A549 (cell line): ENCODE results near the gene COL17A1. TPM values are rescaled to one million over a fixed set of nuclear protein-coding genes. Genes with fewer than 3 reads are reported as not detected.
A peak's percentile ranks its signal among the peaks of the same experiment; 100 is the strongest.

ENCODE experiments used
- ATAC-seq, 2 experiments: fragments of 200-7000 bp in 1 of 2; fragments of >200 bp in 1 of 2; cut with Nextera tagmentation in 1 of 2; cut with Tn5 transposase in 1 of 2; 3 replicates each; pipeline versions ENCODE4 v1.8.0 to v1.9.1; 2018 to 2020; ENCODE audit warnings: mild to moderate bottlenecking in 1 of 2, moderate library complexity in 1 of 2
- CTCF ChIA-PET: fragments of 300-600 bp; sonication (Branson Sonifier 250); formaldehyde crosslinking; extraction: SDS; loops from one replicate; lab custom pipeline; 2021; ENCODE audit warnings: antibody characterized with exemption, inconsistent platforms; lab: Yijun Ruan, JAX
- POLR2A ChIA-PET: fragments of 350-600 bp; formaldehyde crosslinking; extraction: SDS; loops from one replicate; lab custom pipeline; 2021; ENCODE audit warnings: antibody characterized with exemption, inconsistent platforms; lab: Yijun Ruan, JAX
- DNase-seq, 2 experiments: peaks; one replicate each; pipeline versions ENCODE4 v3.0.0 to v3.0.0-alpha.2; 2011 to 2016; ENCODE audit warnings: low read depth in 1 of 2, low spot score in 1 of 2
- FAIRE-seq: peaks from 2 replicates; lab custom pipeline; 2011; peaks lifted over from hg19 to GRCh38; lab: Jason Lieb, UNC
- H3K27ac ChIP-seq, 2 experiments: fragments of >200 bp; sonication (Bioruptor Twin); formaldehyde crosslinking; 3 replicates each; pipeline ENCODE4 v1.5.1; 2016 to 2017
- H3K4me1 ChIP-seq: fragments of >200 bp; sonication (Bioruptor Twin); formaldehyde crosslinking; 3 replicates; pipeline ENCODE4 v1.6.1; 2016
- H3K4me2 ChIP-seq: fragments of >200 bp; sonication (Bioruptor Twin); formaldehyde crosslinking; 3 replicates; pipeline ENCODE4 v1.6.1; 2016
- H3K4me3 ChIP-seq: fragments of >200 bp; sonication (Bioruptor Twin); formaldehyde crosslinking; 3 replicates; pipeline ENCODE4 v1.5.1; 2016
- H3K9me3 ChIP-seq: fragments of >200 bp; sonication (Bioruptor Twin); formaldehyde crosslinking; 3 replicates; pipeline ENCODE4 v1.6.1; 2016
- CBX2 ChIP-seq: fragments of 200-600 bp; sonication (generic); IDR thresholded peaks from 2 replicates; pipeline ENCODE4 v1.6.1; 2016; ENCODE audit warnings: low read depth, mild to moderate bottlenecking, borderline replicate concordance
- CHD4 ChIP-seq: fragments of 200-600 bp; sonication (generic); IDR thresholded peaks from 2 replicates; pipeline ENCODE4 v1.6.1; 2016; ENCODE audit warnings: antibody characterized with exemption, mild to moderate bottlenecking, borderline replicate concordance
- EP300 ChIP-seq, 2 experiments: fragments of >200 bp; sonication (Bioruptor Twin); formaldehyde crosslinking; IDR thresholded peaks; 2 replicates in 1 of 2; 3 replicates in 1 of 2; pipeline ENCODE4 v1.6.1; 2016 to 2017
- FOSL2 ChIP-seq, 2 experiments: fragments of 450-650 bp in 1 of 2; fragments of >200 bp in 1 of 2; sonication (Bioruptor Twin) in 1 of 2; formaldehyde crosslinking; IDR thresholded peaks; 2 replicates each; pipeline versions ENCODE4 v1.5.0 to v1.6.1; 2016 to 2020; ENCODE audit warnings: mild to moderate bottlenecking in 1 of 2, moderate library complexity in 1 of 2
- HDAC2 ChIP-seq: fragments of 200-600 bp; sonication (generic); IDR thresholded peaks from 2 replicates; pipeline ENCODE4 v1.6.1; 2016
- HOXB13 ChIP-seq: fragments of 250-450 bp; sonication (Bioruptor Pico); IDR thresholded peaks from 2 replicates; pipeline ENCODE4 v1.5.0; 2020; ENCODE audit warnings: low read depth, mild to moderate bottlenecking, moderate library complexity
- HOXB5 ChIP-seq: fragments of 250-450 bp; sonication (Bioruptor Pico); IDR thresholded peaks from 2 replicates; pipeline ENCODE4 v1.5.0; 2020; ENCODE audit warnings: mild to moderate bottlenecking, moderate library complexity
- JUN ChIP-seq, 2 experiments: fragments of >200 bp; sonication (Bioruptor Twin); formaldehyde crosslinking; IDR thresholded peaks; 2 replicates in 1 of 2; 3 replicates in 1 of 2; pipeline ENCODE4 v1.6.1; 2016 to 2017
- KDM1A ChIP-seq: fragments of 200-600 bp; sonication (generic); IDR thresholded peaks from 2 replicates; pipeline ENCODE4 v1.6.1; 2016; ENCODE audit warnings: low read depth, mild to moderate bottlenecking
- KDM5A ChIP-seq: fragments of 200-600 bp; sonication (generic); IDR thresholded peaks from 2 replicates; pipeline ENCODE4 v1.6.1; 2016; ENCODE audit warnings: antibody characterized with exemption, mild to moderate bottlenecking
- MAFK ChIP-seq: fragments of 450-650 bp; IDR thresholded peaks from 2 replicates; pipeline ENCODE4 v1.6.1; 2014; ENCODE audit not compliant: partially characterized antibody
- MYC ChIP-seq: IDR thresholded peaks from 2 replicates; pipeline ENCODE4 v1.6.1; 2012; ENCODE audit warnings: mild to moderate bottlenecking, inconsistent platforms, low read length, improper control_type of control experiment, borderline replicate concordance
- NFE2L2 ChIP-seq: fragments of 150-350 bp; conservative IDR thresholded peaks from 2 replicates; pipeline ENCODE4 v1.6.1; 2014; ENCODE audit warnings: low read length
- NR3C1 ChIP-seq: fragments of >200 bp; sonication (Bioruptor Twin); formaldehyde crosslinking; IDR thresholded peaks from 3 replicates; pipeline ENCODE4 v1.6.1; 2017
- RCOR1 ChIP-seq: fragments of 150-350 bp; IDR thresholded peaks from 2 replicates; pipeline ENCODE4 v1.6.1; 2014; ENCODE audit warnings: antibody characterized with exemption, low read length, low read depth
- RFX5 ChIP-seq: fragments of 450-650 bp; IDR thresholded peaks from 2 replicates; pipeline ENCODE4 v1.7.1; 2014; ENCODE audit warnings: antibody characterized with exemption, mild to moderate bottlenecking, moderate library complexity
- RNF2 ChIP-seq: fragments of 200-600 bp; sonication (generic); IDR thresholded peaks from 2 replicates; pipeline ENCODE4 v1.6.1; 2016; ENCODE audit warnings: low read depth, mild to moderate bottlenecking, antibody characterized with exemption, moderate library complexity, borderline replicate concordance
- SMC3 ChIP-seq: fragments of >200 bp; sonication (Bioruptor Twin); formaldehyde crosslinking; IDR thresholded peaks from 3 replicates; pipeline ENCODE4 v1.6.1; 2018; ENCODE audit warnings: inconsistent platforms
- WGBS: methylation state at CpG from one replicate; pipeline ENCODE4 v1.1.6; 2017; ENCODE audit errors: missing lambda C conversion rate; 5-methylcytosine and 5-hydroxymethylcytosine counted together
- polyA plus RNA-seq, 4 experiments: library from polyadenylated mRNA; depleted of rRNA in 3 of 4; stranded (reverse); fragments of >200 nt; fragmentation: RNase III in 1 of 4; extraction: RNeasy Plus Mini Kit Qiagen cat#74134 plus additional on column Dnase treatment in 1 of 4; gene quantifications; 2 replicates in 3 of 4; 3 replicates in 1 of 4; pipeline ENCODE4 v1.2.3, GENCODE V29; 2011 to 2017
- TF ChIP-seq, protein P1 (sequence below): IDR thresholded peaks from 2 replicates; pipeline ENCODE4 v1.6.1; 2012
- TF ChIP-seq, protein P2 (sequence below): IDR thresholded peaks from 2 replicates; pipeline ENCODE4 v1.6.1; 2012; ENCODE audit warnings: low read depth, borderline replicate concordance
- TF ChIP-seq, protein P3 (sequence below): fragments of >200 bp; sonication (Bioruptor Twin); formaldehyde crosslinking; IDR thresholded peaks from 3 replicates; pipeline ENCODE4 v1.6.1; 2016
- TF ChIP-seq, protein P4 (sequence below): fragments of >200 bp; sonication (Bioruptor Twin); formaldehyde crosslinking; IDR thresholded peaks from 3 replicates; pipeline ENCODE4 v1.5.1; 2016
- TF ChIP-seq, protein P5 (sequence below): fragments of 250-450 bp; sonication (Bioruptor Pico); IDR thresholded peaks from 2 replicates; pipeline ENCODE4 v1.5.0; 2021; ENCODE audit warnings: mild to moderate bottlenecking, moderate library complexity, borderline replicate concordance
- TF ChIP-seq, protein P6 (sequence below): fragments of >200 bp; sonication (Bioruptor Twin); formaldehyde crosslinking; IDR thresholded peaks from 2 replicates; pipeline ENCODE4 v1.6.1; 2016

The COL17A1 gene
- polyA plus RNA-seq, 2 of the 4 experiments (the other 2 are of a cell fraction): 1.3 to 1.6 TPM

DNA sequence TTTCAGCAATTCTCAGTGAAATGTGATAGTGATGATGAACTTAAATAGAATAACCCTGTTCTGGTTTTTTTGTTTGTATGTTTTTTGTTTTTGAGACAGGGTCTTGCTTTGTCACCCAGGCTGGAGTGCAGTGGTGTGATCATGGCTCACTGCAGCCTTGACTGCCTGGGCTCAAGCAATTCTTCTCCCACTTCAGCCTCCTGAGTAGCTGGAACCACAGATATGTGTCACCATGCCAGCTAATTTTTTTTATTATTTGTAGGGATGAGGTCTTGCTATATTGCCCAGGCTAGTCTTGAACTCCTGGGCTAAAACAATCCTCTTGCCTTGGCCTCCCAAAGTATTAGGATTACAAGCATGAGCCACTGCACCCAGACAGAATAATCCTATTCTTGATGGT, 14.3 kb upstream of the COL17A1 start:
- Histone ChIP-seq H3K4me1 (peaks cover 4% of the 10 kb centered on the region; the same call in 2 of the 3 replicates), H3K9me3 (peaks cover 10% of the 10 kb centered on the region; the same call in 2 of the 3 replicates), H3K4me2 (no peak overlapping the region), H3K4me3 (no peak overlapping the region), H3K27ac (no peak overlapping the region)
- POLR2A ChIA-PET: no interaction called here
- ATAC-seq (no peak), DNase-seq (no peak), FAIRE-seq (no peak)
- CTCF ChIA-PET: interaction anchor here (0.7 to 1.7 kb wide), 6 partner anchors 8 to 54 kb away, joined by 3 to 5 read pairs (median 4); partner anchors contain the start of gene SFR1
- TF ChIP-seq, protein P1, sequence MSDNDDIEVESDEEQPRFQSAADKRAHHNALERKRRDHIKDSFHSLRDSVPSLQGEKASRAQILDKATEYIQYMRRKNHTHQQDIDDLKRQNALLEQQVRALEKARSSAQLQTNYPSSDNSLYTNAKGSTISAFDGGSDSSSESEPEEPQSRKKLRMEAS: no peak
- TF ChIP-seq NR3C1 (no peak), MAFK (no peak), SMC3 (no peak), HDAC2 (no peak), MYC (no peak), RCOR1 (no peak), RNF2 (no peak), EP300 (IDR thresholded peaks at IDR 0.05) (no peak), FOSL2 (IDR thresholded peaks at IDR 0.05) (no peak), FOSL2 (CRISPR knock-in tag; IDR thresholded peaks at IDR 0.05) (no peak)
- TF ChIP-seq, protein P2, sequence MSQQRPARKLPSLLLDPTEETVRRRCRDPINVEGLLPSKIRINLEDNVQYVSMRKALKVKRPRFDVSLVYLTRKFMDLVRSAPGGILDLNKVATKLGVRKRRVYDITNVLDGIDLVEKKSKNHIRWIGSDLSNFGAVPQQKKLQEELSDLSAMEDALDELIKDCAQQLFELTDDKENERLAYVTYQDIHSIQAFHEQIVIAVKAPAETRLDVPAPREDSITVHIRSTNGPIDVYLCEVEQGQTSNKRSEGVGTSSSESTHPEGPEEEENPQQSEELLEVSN: no peak
- TF ChIP-seq, protein P3, sequence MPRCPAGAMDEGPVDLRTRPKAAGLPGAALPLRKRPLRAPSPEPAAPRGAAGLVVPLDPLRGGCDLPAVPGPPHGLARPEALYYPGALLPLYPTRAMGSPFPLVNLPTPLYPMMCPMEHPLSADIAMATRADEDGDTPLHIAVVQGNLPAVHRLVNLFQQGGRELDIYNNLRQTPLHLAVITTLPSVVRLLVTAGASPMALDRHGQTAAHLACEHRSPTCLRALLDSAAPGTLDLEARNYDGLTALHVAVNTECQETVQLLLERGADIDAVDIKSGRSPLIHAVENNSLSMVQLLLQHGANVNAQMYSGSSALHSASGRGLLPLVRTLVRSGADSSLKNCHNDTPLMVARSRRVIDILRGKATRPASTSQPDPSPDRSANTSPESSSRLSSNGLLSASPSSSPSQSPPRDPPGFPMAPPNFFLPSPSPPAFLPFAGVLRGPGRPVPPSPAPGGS: no peak

DNA sequence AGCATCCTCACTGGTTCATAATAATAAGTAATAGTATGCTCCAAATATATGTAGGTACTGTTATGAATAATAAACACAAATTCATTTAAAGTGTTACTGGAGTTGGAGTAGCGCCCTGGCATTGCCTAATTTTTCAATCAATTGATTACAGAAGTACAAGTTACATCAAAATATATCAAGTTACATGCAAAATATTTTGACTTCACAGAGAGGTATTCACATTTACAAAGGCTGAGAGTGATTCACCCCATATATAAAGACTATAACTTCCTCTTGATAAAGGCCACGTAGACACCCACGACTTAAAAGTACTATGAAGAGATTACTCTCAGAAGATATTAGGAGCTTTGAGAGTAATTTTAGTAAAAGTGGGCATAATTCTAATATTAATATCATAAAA, 13.6 kb upstream of the COL17A1 start:
- FAIRE-seq: peak; percentile 32
- H3K4me3 ChIP-seq: no peak overlapping the region
- no peak for ATAC-seq
- DNase-seq: no peak
- H3K27ac ChIP-seq: no peak overlapping the region
- CTCF ChIA-PET: interaction anchor here (0.7 to 1.7 kb wide), 4 partner anchors 8 to 44 kb away, joined by 3 to 5 read pairs (median 4); partner anchors contain the start of gene SFR1
- H3K4me1 ChIP-seq: no peaks in the 10 kb centered on the region; the same call in 2 of the 3 replicates
- 79% methylated on average over 3 of the region's 3 CpGs for WGBS
- POLR2A ChIA-PET: no interaction called here
- H3K4me2 ChIP-seq: no peak overlapping the region
- TF ChIP-seq, protein P4, sequence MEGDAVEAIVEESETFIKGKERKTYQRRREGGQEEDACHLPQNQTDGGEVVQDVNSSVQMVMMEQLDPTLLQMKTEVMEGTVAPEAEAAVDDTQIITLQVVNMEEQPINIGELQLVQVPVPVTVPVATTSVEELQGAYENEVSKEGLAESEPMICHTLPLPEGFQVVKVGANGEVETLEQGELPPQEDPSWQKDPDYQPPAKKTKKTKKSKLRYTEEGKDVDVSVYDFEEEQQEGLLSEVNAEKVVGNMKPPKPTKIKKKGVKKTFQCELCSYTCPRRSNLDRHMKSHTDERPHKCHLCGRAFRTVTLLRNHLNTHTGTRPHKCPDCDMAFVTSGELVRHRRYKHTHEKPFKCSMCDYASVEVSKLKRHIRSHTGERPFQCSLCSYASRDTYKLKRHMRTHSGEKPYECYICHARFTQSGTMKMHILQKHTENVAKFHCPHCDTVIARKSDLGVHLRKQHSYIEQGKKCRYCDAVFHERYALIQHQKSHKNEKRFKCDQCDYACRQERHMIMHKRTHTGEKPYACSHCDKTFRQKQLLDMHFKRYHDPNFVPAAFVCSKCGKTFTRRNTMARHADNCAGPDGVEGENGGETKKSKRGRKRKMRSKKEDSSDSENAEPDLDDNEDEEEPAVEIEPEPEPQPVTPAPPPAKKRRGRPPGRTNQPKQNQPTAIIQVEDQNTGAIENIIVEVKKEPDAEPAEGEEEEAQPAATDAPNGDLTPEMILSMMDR: no peak
- no peak for TF ChIP-seq JUN (IDR thresholded peaks at IDR 0.05)
- TF ChIP-seq, protein P3: no peak
- TF ChIP-seq KDM1A: no peak
- no peak for TF ChIP-seq HOXB5 (CRISPR knock-in tag)
- no peak for TF ChIP-seq KDM5A
- TF ChIP-seq, protein P5, sequence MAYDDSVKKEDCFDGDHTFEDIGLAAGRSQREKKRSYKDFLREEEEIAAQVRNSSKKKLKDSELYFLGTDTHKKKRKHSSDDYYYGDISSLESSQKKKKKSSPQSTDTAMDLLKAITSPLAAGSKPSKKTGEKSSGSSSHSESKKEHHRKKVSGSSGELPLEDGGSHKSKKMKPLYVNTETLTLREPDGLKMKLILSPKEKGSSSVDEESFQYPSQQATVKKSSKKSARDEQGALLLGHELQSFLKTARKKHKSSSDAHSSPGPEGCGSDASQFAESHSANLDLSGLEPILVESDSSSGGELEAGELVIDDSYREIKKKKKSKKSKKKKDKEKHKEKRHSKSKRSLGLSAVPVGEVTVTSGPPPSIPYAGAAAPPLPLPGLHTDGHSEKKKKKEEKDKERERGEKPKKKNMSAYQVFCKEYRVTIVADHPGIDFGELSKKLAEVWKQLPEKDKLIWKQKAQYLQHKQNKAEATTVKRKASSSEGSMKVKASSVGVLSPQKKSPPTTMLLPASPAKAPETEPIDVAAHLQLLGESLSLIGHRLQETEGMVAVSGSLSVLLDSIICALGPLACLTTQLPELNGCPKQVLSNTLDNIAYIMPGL: no peak
- no peak for TF ChIP-seq FOSL2 (IDR thresholded peaks at IDR 0.05)
- TF ChIP-seq FOSL2 (CRISPR knock-in tag; IDR thresholded peaks at IDR 0.05): no peak
- TF ChIP-seq, protein P6, sequence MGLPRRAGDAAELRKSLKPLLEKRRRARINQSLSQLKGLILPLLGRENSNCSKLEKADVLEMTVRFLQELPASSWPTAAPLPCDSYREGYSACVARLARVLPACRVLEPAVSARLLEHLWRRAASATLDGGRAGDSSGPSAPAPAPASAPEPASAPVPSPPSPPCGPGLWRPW: no peak
- no peak for TF ChIP-seq RFX5
- no peak for TF ChIP-seq CHD4
- no peak for TF ChIP-seq HOXB13
- no peak for TF ChIP-seq CBX2
- no peak for TF ChIP-seq NR3C1
- no peak for TF ChIP-seq NFE2L2
- H3K9me3 ChIP-seq: peaks cover 13% of the 10 kb centered on the region; the same call in 2 of the 3 replicates
